CD4-positive, alpha-beta T cell treated with Interferon alpha-2 for 1 hour (primary cell): Measurements from ENCODE around the gene CPTP.

ENCODE experiments used
- DNase-seq, 2 donors: peaks; one replicate each; pipeline ENCODE4 v3.0.0-alpha.2; 2020 to 2022

CPTP gene

DNA sequence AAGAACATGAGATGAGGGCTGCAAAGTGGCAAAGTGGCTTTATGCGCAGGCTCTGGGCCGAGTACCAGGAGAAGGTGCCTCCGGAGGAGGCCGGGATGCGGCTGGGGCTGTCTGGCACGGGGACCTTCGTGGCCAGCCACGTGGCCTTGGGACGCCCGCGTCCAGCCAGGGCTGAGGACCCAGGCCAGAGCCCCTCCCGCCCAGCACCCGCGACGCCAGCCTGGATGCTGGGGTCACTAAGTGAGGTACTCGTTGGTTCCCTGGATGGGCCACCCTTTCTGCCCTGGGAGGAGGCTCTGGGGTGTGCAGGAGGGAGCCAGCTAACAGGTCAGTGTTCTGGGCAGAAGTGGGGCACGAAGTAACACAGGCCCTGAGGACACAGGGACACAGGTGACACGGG lies 31.8 kb upstream of the CPTP start:
- no peak for DNase-seq

DNA sequence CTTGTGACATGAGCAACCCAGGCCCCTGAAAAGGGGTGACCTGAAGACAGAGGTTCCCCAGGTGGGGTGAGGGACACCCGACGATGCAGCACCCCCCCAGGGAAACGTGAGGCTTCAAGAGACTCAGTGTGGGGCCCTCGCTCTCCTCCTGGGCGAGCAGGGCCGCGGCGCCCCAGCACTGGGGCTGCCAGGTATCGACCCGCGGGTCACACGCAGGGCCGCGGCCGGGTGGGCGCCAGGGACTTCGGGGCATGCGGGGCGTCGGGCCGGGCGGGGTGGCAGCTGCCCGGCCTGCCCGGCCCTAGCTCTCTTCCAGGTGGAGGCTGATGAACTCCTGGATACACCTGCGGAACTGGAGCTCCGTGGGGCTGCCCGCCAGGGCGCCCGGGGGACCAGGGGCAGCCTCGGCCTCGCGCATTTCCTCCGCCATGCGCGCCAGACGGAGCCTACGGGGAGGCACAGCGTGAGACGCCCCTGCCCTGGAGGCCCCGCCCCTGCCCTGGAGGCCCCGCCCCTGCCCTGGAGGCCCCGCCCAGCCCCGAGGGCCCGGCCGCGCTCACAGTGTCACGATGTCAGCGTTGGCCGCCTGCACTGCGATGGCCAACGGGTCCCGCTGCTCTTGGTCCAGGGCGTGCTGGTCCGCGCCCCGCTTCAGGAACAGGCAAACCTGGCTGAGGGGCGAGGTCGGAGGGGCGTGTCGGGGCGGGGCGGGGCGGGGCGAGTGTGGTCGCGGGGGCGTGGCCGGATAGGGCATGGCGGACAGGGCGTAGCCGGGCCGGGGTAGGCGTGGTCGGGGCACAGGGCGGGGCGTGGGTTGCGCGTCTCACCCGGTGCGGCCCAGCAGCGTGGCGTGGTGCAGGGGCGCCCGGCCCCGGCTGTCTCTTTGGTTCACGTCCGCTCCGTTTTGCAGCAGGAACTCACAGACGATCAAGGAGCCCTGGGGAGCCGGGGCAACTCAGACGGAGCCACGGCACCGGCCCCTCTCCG lies 31.0 kb upstream of the CPTP start:
- no peak for DNase-seq

DNA sequence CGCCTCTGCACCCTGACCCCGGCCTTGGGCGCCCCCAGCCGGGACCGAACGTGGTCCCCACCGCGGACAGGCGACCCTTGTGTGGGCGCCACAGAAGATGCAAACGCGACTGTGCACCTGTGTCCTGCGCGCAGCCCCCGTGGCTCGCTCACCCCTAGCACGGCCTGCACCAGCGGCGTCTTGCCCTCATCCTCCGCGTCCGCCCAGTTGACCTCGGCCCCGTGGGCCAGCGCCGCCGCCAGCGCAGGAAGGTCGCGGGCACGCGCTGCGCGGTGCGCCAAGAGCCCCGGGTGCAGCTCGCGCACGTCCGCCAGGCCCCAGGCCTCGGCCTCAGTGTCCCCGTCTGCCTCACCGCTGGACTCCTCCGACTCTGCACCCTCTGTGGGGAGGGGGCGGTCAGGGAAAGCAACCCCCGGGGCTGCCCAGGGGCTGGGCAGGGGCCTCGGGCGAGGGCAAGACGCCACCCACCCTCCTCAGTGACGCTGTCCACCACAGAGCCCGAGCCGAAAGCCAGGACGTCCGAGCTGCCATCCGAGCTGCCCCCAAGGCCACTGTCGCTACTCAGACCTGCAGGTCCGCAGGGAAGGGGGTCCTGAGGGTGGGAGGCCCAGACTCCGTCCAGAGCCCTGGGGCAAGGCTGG lies 30.2 kb upstream of the CPTP start:
- DNase-seq: no peak

DNA sequence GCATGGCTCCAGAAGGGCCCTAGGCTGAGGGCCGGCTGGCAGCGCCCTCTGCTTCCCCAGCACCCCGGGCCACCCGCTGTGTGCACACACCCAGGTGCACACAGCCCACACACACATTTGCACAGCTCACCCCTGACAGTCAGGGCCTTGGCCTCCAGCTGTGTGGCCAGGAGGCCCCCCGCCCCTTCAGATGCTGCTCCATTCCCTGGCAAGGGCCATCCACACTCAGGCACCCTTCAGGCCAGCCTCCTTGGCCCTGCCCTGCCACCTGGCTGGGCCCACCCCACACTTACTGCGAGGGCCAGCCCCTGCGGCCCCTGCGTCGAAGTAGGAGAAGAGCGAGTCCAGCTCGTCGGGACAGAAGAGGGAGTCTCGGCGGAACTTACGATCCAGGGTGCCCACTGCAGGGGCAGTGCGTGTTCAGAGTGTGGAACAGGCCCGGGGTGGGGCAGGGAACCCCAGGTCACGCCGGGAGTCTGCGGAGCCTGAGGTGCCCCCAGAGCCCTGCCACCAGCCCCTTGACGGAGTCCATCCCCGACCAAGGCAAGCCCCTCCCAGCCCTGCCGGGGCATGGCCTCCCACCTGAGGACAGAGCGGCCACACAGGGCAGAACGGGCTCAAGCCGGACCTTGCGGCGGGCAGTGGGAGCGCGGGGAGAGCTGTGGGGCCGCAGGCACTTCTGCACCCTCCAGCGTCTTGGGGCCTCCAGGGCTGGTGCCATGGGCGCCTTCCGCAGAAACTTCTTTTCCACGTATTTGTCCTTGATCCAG lies 29.3 kb upstream of the CPTP start:
- no peak for DNase-seq

DNA sequence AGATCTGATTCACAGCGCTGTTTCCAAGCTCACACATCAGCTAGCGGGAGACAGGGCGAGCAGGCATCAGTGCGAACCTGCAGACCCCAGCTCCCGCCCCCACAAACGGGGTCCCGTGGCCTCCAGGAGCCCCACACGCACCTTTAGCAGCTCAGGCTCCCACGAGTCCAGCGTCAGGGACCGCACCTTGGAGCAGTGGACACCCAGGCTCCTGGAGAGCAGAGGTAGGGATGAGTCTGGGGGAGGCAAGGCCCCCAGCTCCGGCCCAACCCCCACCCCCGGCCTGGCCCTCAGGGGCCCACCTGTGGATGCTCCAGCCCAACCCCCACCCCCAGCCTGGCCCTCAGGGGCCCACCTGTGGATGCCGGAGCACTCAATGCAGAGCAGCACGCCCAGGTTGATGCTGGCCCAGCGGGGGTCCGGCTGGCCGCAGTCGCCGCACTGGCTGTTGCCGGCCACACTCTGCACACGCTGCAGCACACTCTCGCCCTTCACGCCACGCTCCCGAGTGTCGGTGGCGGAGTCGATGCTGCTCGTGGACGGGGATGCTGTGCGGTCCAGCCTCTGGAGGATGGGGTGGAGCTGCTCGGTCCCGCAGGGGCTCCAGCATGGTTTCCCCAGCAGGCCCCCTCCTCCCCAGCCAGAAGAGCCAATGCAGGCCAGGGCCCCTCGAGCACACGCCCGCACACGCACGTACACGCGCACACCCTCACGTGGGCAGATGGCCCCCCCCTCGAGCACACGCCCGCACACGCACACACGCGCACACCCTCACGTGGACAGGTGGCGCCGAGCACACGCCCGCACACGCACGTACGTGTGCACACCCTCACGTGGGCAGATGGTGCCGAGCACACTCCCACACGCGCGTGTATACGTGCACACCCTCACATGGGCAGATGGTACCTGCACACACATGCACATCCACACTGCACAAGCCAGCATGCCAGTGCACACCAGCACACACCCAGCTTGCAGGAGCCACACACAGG lies 28.2 kb upstream of the CPTP start:
- no peak for DNase-seq

DNA sequence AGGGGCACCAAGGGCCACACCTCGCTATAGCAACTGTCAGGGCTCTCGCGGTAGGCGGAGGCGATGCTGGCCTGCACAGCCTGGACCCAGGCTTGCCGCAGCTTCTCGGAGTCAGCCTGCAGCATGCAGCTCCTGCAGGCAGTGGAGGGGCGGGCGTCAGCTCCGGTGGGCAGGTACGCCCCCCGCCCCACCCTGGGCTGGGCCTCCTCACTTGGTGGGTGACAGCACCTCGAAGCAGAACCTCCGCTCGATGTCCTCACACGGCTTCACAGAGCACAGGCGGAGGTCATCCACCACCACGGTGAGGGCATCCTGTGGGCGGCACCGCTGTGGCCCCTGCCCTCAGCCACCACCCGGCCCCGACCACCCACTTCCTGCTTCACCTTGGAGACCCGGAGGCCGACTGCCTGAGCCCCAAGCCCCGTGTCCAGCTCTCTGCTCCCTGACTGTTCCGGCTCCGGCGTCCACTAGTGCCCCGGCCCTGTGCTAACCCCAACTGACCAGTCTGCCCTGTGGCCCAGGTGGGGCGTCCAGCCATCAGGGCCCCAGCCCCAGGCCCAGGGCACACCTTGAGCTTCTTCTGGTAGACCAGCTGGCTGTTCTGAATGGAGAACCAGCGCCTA lies 26.7 kb upstream of the CPTP start:
- DNase-seq: no peak

DNA sequence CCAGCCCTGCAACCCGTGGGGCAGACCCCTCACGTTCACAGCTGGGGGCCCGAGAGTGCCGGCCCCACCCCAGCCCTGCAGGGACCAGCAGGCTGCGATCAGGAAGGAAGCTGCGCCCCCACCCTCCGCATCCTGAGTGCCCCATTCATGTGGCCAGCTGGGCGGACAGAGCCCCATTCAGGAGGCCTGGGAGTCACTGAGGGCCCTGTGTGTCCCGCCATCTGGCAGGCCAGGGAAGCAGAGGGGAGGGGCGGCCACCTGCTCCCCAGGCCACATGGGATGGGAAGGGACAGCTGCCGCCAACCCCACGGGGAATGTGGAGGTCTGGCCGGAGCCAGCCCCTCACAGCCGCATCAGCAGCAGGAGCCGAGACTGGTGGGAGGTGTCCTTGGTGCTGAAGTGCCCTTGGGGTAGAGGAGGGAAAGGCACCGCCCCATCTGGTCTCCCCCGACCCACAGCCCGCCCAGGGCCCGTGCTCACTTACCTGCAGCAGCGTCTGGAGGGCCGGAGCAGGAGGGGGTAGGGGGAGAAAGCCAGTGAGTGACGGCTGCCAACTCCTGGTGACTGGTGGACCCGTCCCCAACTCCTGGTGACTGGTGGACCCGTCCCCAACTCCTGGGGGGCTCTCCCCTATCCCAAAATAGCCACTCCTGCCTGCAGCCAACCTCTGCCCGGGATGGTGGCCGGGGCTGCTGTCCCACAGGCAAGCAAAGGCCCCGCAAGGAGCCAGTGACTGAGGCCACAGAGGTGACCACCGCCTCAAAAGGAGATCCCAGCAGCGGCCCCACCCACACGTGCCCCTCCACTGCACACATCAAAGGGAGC lies 25.5 kb upstream of the CPTP start:
- DNase-seq: no peak

DNA sequence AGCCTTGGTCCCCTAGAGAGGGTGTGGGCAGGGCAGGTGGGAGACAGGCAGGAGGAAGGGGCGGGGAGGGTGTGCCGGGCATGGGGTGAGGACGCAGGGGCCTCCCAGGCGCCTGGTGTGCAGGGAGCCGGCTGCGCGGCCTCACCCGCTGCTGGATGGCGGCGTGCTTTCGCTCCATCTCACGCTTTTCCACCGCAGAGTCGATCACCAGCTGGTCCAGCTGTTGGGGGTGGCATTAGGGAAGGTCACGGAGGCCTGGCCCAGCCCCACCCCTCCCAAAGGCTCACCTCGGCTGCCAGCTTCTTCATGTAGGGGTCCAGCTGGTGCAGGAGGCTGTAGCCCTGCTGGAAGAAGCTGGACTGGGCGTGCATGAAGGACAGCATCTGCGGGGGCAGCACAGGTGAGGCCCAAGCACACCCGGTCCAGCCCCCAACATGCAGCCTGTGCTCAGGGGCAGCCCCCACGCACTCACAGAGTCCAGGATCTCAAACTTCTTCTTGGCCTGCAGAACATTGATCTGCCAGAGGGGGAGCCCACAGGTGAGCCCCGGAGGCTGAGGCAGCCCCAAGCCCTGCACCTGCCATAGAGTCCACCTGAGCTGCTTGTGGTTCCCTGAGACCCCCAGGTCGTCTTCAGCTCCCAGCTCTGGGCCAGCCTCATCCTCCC lies 24.8 kb upstream of the CPTP start:
- DNase-seq: peak in 1 of 2 donors; percentile 28

DNA sequence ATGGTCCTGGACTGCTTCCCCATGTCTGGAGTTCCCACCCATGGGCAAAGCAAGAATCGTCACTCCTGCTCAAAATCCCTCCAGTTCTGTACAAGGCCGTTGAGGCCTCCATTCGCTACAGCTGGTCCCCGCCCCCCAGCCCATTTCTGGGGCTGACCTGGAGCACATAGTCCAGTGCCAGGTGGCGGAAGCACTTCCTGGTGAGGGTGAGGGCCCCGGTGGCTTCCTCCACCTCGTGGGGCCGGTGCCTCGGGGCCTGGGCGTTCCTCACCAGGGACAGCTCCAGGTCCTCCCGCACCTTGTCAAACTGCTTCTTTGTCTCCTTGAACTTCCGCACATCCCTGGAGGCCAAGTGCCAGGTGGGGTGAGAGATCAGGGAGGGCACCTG lies 24.3 kb upstream of the CPTP start:
- DNase-seq: no peak

DNA sequence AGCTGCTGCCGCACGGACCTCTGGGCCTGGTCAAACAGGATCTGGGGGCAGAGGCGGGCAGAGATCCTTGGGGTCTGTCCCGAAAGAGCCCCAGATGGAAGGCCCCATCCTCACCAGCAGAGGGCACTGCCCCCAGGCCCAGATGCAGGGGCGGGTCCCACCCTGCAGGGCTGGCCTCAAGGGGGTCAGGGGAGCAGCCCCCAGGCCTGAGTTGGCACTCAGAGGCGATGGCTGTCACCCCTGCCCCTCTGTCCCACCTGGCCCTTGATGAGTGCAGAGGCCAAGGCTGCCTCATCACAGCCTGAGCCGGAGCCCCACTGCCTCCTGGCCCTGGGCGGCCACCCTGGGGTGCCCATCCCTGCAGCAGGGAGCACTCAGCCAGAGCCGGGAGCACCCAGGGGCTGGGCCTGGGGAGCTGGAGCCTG lies 22.6 kb upstream of the CPTP start:
- no peak for DNase-seq

DNA sequence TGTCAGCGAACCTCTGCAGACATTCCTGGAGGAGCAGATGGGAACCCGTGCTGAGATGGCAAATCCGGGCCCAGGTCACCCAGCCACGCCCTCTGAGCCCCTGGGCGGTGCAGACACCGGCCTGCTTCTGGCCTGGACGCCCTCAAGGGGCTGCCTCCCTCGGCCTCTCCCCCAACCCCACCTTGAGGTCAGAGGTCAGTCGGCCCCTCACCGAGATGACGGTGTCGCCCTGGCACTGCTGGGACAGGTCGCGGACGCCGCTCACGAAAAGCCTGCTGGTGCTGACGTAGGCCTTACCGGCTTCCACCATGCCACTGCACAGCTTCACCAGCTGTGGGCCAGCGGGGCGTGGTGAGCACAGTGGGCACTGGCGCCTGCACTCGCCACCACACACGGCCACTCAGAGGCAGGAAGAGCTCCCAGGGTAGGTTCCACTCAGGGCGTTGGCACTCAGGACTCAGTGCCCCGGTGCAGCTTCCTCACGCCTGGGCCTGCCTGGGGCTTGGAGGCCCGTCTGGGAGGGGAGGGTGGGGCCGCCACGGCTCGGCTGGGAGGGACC lies 21.6 kb upstream of the CPTP start:
- DNase-seq: no peak

DNA sequence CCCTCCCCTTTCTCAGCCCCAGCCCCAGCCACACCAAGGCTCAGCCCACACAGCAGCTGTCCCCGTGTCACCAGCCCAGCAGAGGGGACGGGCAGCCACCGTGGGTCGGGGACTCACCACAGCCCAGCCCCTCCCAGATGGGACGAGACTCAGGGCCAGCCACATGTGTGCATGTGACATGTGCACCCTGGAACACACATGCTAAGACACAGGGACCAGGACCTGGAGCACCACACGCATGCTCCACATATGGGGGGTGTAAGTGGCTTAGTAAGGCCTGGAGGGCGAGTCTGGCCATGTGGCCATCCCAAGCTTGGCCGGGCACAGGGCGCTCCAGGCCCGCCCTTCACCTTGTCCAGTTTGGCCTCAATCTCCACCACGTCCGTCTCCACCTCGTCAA lies 20.9 kb upstream of the CPTP start:
- no peak for DNase-seq

DNA sequence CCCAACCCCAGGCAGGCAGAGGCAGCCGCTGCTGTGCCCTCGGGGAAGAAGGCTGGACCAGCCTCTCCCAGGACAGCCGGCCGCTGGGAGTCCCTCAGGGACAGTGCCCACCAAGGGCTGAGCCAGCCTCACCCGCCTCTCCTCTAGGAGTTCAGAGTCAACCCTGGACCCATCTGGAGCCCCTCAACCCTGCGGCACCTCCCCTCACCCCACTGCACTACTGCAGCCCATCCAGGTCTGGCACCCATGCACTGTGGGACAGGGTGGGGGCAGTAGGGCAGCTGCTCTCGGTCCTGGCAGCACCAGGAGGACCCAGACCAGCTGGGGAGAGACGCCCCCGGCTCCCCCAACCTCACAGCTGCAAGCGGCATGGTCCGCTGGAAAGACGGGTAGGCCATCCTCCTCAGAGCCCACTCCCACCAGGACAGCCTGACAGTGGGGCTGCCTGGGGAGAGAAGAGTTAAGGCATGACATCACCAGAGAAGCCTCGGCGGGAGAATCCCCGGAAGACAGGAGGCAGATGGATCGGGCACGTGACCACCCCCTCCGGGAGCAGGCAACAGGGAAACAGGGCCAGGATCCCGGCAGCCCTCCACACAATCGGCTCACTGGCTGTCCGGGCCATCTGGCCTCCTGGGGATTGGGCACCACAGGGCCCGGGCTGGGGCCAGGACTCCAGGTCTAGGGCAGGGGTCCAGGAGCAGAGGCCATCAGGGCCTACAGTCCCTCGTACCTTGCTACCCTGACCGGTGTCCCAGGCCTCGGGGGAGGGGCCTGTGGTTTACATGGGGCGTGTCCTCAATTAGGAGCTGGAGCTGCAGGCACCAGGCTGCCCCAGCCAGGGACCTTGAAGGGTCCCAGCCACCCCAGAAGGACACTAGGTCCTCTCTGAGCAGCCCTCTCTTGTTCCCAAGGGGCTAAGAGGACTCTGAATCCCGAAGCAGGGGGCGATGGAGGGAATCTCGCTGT lies 20.0 kb upstream of the CPTP start:
- no peak for DNase-seq

DNA sequence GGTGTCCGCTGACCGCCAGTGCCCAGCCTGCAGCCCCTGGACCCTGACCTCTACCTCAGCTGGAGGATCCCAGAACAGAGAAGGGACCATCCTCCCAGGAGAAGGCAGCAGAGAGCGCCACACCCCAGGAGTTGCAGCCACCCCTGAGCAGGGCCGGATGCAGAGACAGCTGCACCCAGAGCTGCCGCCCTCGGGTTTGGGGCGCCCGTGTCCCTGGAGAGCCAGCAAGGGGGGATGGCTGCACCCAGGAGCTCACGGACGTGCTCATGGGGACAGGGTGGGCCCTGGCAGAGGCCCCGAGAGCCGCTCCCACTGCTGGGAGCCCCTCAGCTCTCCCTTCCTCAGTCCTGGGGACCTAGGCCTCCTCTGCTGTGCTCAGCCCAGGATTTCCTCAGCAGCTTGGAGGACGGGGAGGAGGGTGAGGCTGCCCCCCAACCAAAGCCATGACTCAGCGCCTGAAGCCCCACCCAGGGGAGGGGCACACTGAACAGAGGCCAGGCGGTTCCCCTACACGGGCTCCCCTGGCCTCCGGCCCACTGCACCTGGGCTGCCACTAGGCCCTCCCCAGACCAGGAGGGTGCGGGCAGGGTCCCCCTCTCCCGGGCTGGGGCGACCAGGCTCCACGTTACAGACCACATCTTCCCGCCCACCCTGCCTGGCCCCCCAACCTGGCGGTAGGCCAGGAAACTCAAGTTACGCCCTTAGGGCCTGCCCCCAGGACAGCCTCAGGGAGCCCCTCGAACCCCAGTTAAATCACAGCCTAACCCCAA lies 19.1 kb upstream of the CPTP start:
- peak; percentile 59 to 70 for DNase-seq

DNA sequence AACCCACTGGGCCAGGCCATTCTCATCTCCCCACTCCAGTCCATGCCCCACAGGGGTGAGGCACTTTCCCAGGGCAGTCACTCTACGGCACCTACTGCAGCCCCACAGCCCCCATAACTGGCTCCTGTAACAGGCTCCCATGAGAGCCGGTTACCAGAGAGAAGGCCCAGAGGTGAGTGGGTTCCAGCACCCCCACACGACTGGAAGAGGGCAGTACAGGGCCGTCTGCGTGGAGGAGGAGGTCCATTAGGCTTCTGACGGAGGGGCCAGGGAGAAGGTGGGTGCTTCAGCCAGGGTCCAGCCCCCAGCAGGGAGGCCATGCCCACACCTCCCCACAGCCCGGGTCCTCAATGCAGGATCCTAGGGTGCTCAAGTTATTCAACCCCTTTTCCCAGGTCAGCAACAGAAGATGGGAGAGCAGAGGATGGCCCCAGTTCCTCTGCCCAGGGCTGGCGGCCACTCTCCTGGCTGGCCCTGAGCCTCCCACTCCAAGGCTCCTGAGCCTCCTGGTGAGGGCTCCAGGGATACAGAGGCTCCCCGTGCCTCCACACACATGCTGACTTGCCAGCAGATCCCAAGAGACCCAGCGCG lies 18.4 kb upstream of the CPTP start:
- no peak for DNase-seq

DNA sequence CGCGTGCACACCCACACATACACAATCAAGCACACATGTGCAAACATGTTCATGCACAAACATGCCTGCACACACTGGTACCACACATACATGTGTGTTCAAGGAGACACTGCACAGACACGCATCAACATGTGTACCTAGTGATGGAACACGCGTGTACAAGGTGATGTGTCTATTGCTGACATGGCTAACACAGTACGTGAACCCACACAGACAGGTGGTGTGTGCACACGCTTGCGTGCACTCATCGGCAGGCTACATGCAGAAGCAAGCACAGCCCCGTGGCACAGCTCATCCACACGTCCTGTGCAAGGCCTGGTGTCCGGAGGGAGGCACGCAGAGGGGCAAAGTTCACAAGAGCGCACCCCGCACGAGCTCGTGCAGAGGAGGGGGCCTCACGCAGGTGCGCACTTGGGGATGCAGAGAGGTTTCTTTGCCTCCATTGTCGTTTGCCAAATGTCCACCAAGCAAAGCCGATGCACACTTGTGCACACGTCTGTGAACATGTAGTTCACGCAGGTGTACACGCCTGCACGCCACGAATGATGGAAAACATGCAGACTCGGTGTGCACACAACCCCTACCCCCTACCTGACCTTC lies 17.8 kb upstream of the CPTP start:
- no peak for DNase-seq
